WTC11 (cell line): ENCODE results near the gene ZCCHC10. TPM values are rescaled to one million over a fixed set of nuclear protein-coding genes. Genes with fewer than 3 reads are reported as not detected.
A peak's percentile ranks its signal among the peaks of the same experiment; 100 is the strongest.
"Not testable (repeated sequence)": the region's sequence is repeated elsewhere in the genome, so short reads cannot be mapped to it uniquely, and the experiment has no call there.

Experiments used
- ATAC-seq: fragments of 200-7000 bp; cut with Tn5 transposase; 2 replicates; pipeline ENCODE4 v1.10.0; 2021; ENCODE audit warnings: mild to moderate bottlenecking, moderate library complexity
- CTCF ChIA-PET: fragments of 300-600 bp; sonication (Branson Sonifier 250); formaldehyde crosslinking; loops from one replicate; lab custom pipeline; 2021; ENCODE audit warnings: antibody characterized with exemption; lab: Charles Lee
- POLR2A ChIA-PET: fragments of 350-600 bp; sonication (Branson Sonifier 250); formaldehyde crosslinking; loops from one replicate; lab custom pipeline; 2021; ENCODE audit warnings: antibody characterized with exemption; lab: Charles Lee
- DNase-seq: peaks from one replicate; pipeline ENCODE4 v3.0.0; 2021; ENCODE audit warnings: low spot score
- H3K27ac Mint-ChIP-seq: 2 replicates; pipeline ENCODE4 v1.8.0; 2021; ENCODE audit warnings: mixed read lengths
- H3K27me3 Mint-ChIP-seq: 2 replicates; pipeline ENCODE4 v1.8.0; 2021; ENCODE audit warnings: low read depth, mild to moderate bottlenecking, moderate library complexity, mixed read lengths
- H3K36me3 Mint-ChIP-seq: 2 replicates; pipeline ENCODE4 v1.8.0; 2021; ENCODE audit warnings: mixed read lengths
- H3K4me1 Mint-ChIP-seq: 2 replicates; pipeline ENCODE4 v1.8.0; 2022; ENCODE audit warnings: mixed read lengths
- H3K4me3 Mint-ChIP-seq: 2 replicates; pipeline ENCODE4 v1.8.0; 2021; ENCODE audit warnings: mild to moderate bottlenecking, moderate library complexity, mixed read lengths
- H3K9me3 Mint-ChIP-seq: 2 replicates; pipeline ENCODE4 v1.8.0; 2021; ENCODE audit warnings: mixed read lengths
- CREM ChIP-seq: sonication (generic); formaldehyde crosslinking; IDR thresholded peaks from 2 replicates; pipeline ENCODE4 v1.8.1; 2022; ENCODE audit warnings: mild to moderate bottlenecking, missing genetic modification reagents, moderate library complexity
- ETV6 ChIP-seq: sonication (generic); formaldehyde crosslinking; IDR thresholded peaks from 2 replicates; pipeline ENCODE4 v1.8.1; 2022; ENCODE audit warnings: mild to moderate bottlenecking, missing genetic modification reagents
- GABPB1 ChIP-seq: sonication (generic); formaldehyde crosslinking; IDR thresholded peaks from 2 replicates; pipeline ENCODE4 v1.8.1; 2023; ENCODE audit warnings: mild to moderate bottlenecking, missing genetic modification reagents
- IRF1 ChIP-seq: sonication (generic); formaldehyde crosslinking; IDR thresholded peaks from 2 replicates; pipeline ENCODE4 v1.8.0; 2023; ENCODE audit warnings: missing genetic modification reagents
- JUN ChIP-seq: sonication (generic); formaldehyde crosslinking; IDR thresholded peaks from 2 replicates; pipeline ENCODE4 v1.8.0; 2023; ENCODE audit warnings: mild to moderate bottlenecking, missing genetic modification reagents
- MXD4 ChIP-seq: fragments of 250-450 bp; sonication (Bioruptor Pico); IDR thresholded peaks from 2 replicates; pipeline ENCODE4 v1.8.0; 2021; ENCODE audit warnings: mild to moderate bottlenecking, moderate library complexity, borderline replicate concordance
- NFE2L1 ChIP-seq: sonication (generic); formaldehyde crosslinking; IDR thresholded peaks from 2 replicates; pipeline ENCODE4 v1.8.1; 2023; ENCODE audit warnings: missing genetic modification reagents
- NFYB ChIP-seq: sonication (generic); formaldehyde crosslinking; conservative IDR thresholded peaks from 2 replicates; pipeline ENCODE4 v1.8.0; 2022; ENCODE audit warnings: low read depth, missing genetic modification reagents
- NR1H2 ChIP-seq: sonication (generic); formaldehyde crosslinking; IDR thresholded peaks from 2 replicates; pipeline ENCODE4 v1.9.0; 2021; ENCODE audit warnings: mild to moderate bottlenecking, moderate library complexity, missing genetic modification reagents
- SOX15 ChIP-seq: fragments of 250-450 bp; sonication (Bioruptor Pico); IDR thresholded peaks from 2 replicates; pipeline ENCODE4 v1.9.0; 2021; ENCODE audit warnings: mild to moderate bottlenecking
- STAT6 ChIP-seq: sonication (generic); formaldehyde crosslinking; conservative IDR thresholded peaks from 2 replicates; pipeline ENCODE4 v1.8.1; 2023; ENCODE audit warnings: mild to moderate bottlenecking, low read depth, missing genetic modification reagents, moderate library complexity
- TCF7 ChIP-seq: sonication (generic); formaldehyde crosslinking; IDR thresholded peaks from 2 replicates; pipeline ENCODE4 v1.8.0; 2022; ENCODE audit warnings: mild to moderate bottlenecking, low read depth, missing genetic modification reagents, moderate library complexity
- TP53 ChIP-seq: sonication (generic); formaldehyde crosslinking; IDR thresholded peaks from 2 replicates; pipeline ENCODE4 v1.8.1; 2023; ENCODE audit warnings: mild to moderate bottlenecking, missing genetic modification reagents
- total RNA-seq: library from RNA; stranded (reverse); gene quantifications from 3 replicates; pipeline ENCODE4 v1.2.3, GENCODE V29; 2021
- TF ChIP-seq, protein P1 (sequence below): sonication (generic); formaldehyde crosslinking; IDR thresholded peaks from 2 replicates; pipeline ENCODE4 v1.8.1; 2022; ENCODE audit warnings: low read depth, missing genetic modification reagents, borderline replicate concordance
- TF ChIP-seq, protein P2 (sequence below): fragments of 250-450 bp; sonication (Bioruptor Pico); IDR thresholded peaks from 2 replicates; pipeline ENCODE4 v1.9.0; 2021; ENCODE audit warnings: mild to moderate bottlenecking, borderline replicate concordance

Gene ZCCHC10
- total RNA-seq, 1 experiment from 2014 or later, result 22.9 TPM

DNA sequence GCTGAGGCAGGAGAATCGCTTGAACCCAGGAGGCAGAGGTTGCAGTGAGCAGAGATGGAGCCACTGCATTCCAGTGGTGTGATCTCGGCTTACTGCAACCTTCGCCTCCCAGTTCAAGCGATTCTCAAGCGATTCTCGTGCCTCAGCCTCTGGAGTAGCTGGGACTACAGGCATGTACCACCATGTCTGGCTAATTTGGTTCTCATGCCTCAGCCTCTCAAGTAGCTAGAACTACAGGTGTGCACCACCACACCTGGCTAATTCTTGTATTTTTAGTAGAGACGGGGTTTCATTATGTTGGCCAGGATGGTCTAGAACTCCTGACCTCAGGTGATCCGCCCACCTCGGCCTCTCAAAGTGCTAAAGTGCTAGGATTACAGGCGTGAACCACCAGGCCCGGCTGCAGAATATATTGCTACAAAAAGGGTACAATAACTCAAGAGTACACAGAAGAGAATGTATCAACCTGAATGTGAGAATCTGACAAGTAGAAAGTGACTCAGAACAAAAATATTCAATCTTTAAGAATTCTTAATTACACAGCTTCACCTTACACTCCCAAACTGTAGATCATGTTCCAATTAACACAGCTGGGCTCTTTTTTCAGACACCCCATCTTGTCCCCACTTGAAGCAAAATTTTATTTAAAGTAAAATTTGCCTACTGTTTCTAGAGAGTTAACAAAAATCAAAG, 65.1 kb downstream of the ZCCHC10 start:
- H3K9me3 Mint-ChIP-seq, CTCF ChIA-PET, H3K36me3 Mint-ChIP-seq, DNase-seq, H3K27me3 Mint-ChIP-seq, H3K27ac Mint-ChIP-seq, ATAC-seq: not testable (repeated sequence)
- H3K4me3 Mint-ChIP-seq, result peak overlapping the region; percentile 98
- H3K4me1 Mint-ChIP-seq, result peaks cover 18% of the 10 kb centered on the region
- POLR2A ChIA-PET, result interaction anchor here (3.3 kb wide), 1 partner anchor 90 kb away, joined by 22 read pairs; the partner anchor contains the start of gene HSPA4

DNA sequence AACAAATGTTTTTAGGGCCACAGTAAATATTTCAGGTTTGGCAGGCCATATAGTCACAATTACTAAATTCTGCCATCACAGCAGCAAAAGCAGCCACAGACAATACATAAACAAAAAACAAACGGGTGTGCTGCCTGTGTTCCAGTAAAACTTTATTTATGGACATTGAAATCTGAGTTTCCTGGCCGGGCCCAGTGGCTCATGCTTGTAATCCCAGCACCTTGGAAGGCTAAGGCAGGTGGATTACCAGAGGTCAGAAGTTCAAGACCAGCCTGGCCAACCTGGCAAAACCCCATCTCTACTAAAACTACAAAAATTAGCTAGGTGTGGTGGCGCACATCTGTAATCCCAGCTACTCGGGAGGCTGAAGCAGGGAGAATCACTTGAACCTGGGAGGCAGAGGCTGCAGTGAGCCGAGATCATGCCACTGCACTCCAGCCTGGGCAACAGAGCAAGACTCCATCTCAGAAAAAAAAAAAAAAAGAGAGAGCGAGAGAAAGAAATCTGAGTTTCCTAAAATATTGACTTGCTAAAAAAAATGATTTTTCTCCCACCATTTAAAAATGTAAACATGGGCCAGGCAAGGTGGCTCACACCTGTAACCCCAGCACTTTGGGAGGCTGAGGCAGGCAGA, 70.1 kb downstream of the ZCCHC10 start:
- DNase-seq, H3K9me3 Mint-ChIP-seq, H3K27ac Mint-ChIP-seq, H3K27me3 Mint-ChIP-seq, ATAC-seq, H3K4me3 Mint-ChIP-seq, POLR2A ChIA-PET: not testable (repeated sequence)
- Mint-ChIP-seq H3K36me3 (peaks cover 20% of the 10 kb centered on the region), H3K4me1 (peaks cover 12% of the 10 kb centered on the region)
- CTCF ChIA-PET, result interaction anchor here (0.7 kb wide), 1 partner anchor 465 kb away, joined by 6 read pairs; no protein-coding TSS in a partner anchor

DNA sequence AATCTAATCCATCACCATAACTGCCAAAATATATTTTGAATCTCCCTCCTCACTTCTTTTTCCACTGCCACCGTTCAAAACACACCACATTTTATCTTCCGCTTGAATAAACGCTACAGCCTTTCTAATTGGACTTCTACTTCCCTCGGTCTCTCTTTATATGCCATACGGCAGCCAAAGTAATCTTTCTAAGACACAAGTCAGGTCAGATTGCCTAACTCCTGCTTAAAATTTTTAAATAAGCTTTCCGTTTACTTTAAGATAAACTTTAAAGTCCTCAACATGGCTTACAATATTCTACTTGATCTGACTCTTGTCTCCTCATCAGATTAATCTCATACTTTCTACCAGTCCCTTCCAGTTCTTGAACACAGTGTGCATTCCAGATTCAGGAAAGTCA, 72.6 kb downstream of the ZCCHC10 start:
- peaks cover 12% of the 10 kb centered on the region for H3K4me1 Mint-ChIP-seq
- H3K27me3 Mint-ChIP-seq, result no peaks in the 10 kb centered on the region
- ATAC-seq, result no peak
- no peak overlapping the region for H3K4me3 Mint-ChIP-seq
- no peak for TF ChIP-seq ETV6 (CRISPR knock-in tag)
- TF ChIP-seq IRF1 (CRISPR knock-in tag), result no peak
- TF ChIP-seq SOX15 (CRISPR knock-in tag), result no peak
- TF ChIP-seq NFE2L1 (CRISPR knock-in tag), result no peak
- TF ChIP-seq STAT6 (CRISPR knock-in tag), result no peak
- TF ChIP-seq TCF7, result no peak
- no peak for TF ChIP-seq CREM (CRISPR knock-in tag)
- no peak for TF ChIP-seq GABPB1 (CRISPR knock-in tag)
- TF ChIP-seq NFYB, result no peak
- TF ChIP-seq NR1H2, result no peak
- no peak for TF ChIP-seq JUN (CRISPR knock-in tag)
- peak overlapping the region; percentile 11 for H3K27ac Mint-ChIP-seq
- H3K9me3 Mint-ChIP-seq, result no peaks in the 10 kb centered on the region; the same call in 1 of the 2 replicates
- ChIA-PET CTCF (no interaction called here), POLR2A (no interaction called here)
- H3K36me3 Mint-ChIP-seq, result peaks cover 16% of the 10 kb centered on the region
- DNase-seq, result no peak

- no peak for ATAC-seq
- no peak for TF ChIP-seq NFYB
- TF ChIP-seq, protein P1, sequence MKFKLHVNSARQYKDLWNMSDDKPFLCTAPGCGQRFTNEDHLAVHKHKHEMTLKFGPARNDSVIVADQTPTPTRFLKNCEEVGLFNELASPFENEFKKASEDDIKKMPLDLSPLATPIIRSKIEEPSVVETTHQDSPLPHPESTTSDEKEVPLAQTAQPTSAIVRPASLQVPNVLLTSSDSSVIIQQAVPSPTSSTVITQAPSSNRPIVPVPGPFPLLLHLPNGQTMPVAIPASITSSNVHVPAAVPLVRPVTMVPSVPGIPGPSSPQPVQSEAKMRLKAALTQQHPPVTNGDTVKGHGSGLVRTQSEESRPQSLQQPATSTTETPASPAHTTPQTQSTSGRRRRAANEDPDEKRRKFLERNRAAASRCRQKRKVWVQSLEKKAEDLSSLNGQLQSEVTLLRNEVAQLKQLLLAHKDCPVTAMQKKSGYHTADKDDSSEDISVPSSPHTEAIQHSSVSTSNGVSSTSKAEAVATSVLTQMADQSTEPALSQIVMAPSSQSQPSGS (CRISPR knock-in tag), result no peak
- TF ChIP-seq STAT6 (CRISPR knock-in tag), result no peak
- no peak for TF ChIP-seq MXD4 (CRISPR knock-in tag)
- no peak for TF ChIP-seq TP53 (CRISPR knock-in tag)
- TF ChIP-seq, protein P2, sequence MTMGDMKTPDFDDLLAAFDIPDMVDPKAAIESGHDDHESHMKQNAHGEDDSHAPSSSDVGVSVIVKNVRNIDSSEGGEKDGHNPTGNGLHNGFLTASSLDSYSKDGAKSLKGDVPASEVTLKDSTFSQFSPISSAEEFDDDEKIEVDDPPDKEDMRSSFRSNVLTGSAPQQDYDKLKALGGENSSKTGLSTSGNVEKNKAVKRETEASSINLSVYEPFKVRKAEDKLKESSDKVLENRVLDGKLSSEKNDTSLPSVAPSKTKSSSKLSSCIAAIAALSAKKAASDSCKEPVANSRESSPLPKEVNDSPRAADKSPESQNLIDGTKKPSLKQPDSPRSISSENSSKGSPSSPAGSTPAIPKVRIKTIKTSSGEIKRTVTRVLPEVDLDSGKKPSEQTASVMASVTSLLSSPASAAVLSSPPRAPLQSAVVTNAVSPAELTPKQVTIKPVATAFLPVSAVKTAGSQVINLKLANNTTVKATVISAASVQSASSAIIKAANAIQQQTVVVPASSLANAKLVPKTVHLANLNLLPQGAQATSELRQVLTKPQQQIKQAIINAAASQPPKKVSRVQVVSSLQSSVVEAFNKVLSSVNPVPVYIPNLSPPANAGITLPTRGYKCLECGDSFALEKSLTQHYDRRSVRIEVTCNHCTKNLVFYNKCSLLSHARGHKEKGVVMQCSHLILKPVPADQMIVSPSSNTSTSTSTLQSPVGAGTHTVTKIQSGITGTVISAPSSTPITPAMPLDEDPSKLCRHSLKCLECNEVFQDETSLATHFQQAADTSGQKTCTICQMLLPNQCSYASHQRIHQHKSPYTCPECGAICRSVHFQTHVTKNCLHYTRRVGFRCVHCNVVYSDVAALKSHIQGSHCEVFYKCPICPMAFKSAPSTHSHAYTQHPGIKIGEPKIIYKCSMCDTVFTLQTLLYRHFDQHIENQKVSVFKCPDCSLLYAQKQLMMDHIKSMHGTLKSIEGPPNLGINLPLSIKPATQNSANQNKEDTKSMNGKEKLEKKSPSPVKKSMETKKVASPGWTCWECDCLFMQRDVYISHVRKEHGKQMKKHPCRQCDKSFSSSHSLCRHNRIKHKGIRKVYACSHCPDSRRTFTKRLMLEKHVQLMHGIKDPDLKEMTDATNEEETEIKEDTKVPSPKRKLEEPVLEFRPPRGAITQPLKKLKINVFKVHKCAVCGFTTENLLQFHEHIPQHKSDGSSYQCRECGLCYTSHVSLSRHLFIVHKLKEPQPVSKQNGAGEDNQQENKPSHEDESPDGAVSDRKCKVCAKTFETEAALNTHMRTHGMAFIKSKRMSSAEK (CRISPR knock-in tag), result no peak
- no peaks in the 10 kb centered on the region; the same call in 1 of the 2 replicates for H3K9me3 Mint-ChIP-seq
- no peak overlapping the region for H3K4me3 Mint-ChIP-seq
- H3K27ac Mint-ChIP-seq, result no peak overlapping the region
- peaks cover 13% of the 10 kb centered on the region for H3K4me1 Mint-ChIP-seq
- H3K36me3 Mint-ChIP-seq, result peaks cover 16% of the 10 kb centered on the region
- no peak for DNase-seq
- ChIA-PET POLR2A (no interaction called here), CTCF (no interaction called here)
- H3K27me3 Mint-ChIP-seq, result no peaks in the 10 kb centered on the region
These were observed 73.5 kb downstream of the ZCCHC10 start for GRCh38 chr5:132952829-132953228.
